Panc1 (cell line): ENCODE results near the gene STAB2.

Experiments
- CTCF ChIP-seq: fragments of 450-650 bp; IDR thresholded peaks from 2 replicates; pipeline ENCODE4 v1.5.1; 2017; ENCODE audit warnings: mild to moderate bottlenecking
- SIN3A ChIP-seq: IDR thresholded peaks from 2 replicates; pipeline ENCODE4 v1.6.1; 2012; ENCODE audit warnings: low read depth, mild to moderate bottlenecking, low read length, moderate library complexity, borderline replicate concordance; ENCODE audit not compliant: insufficient read depth

DNA sequence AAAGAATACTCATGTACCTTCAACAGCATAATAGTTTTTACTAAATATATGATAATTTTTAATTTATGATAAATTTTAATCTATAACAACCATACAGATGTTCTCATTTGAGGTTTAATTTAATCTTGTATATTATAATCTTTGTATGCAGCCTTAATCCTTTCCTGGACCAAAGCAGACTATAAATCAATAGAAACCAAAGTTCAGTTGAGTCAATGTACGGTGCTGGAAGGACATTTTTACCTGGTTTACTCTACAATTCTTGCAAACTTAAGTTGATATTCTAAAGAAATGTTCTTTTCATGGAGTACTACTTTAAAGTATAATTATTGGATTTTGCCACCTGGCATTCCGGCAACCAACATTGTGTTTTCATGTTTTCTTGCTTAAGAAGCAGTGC is 118.0 kb downstream of the STAB2 start:
- no peak for TF ChIP-seq CTCF
- no peak for TF ChIP-seq SIN3A
